Cerebellar nuclear complex (tissue), 1 donor: Measurements from ENCODE around the gene TGM5.
"Not testable (repeated sequence)": the region's sequence is repeated elsewhere in the genome, so short reads cannot be mapped to it uniquely, and the experiment has no call there.

ENCODE experiments used
- DNase-seq, 2 experiments: peaks; one replicate each; lab custom pipeline; 2025; lab: John Stamatoyannopoulos, UW

Gene TGM5

GRCh38 chr15:43218908-43219706 lies 47.6 kb downstream of the TGM5 start:
- DNase-seq: no peak

- DNase-seq: no peak
These were observed 50.8 kb downstream of the TGM5 start for GRCh38 chr15:43215961-43216360.

GRCh38 chr15:43214592-43215295 lies 52.0 kb downstream of the TGM5 start:
- no peak for DNase-seq

- no peak for DNase-seq
These were observed 52.6 kb downstream of the TGM5 start for GRCh38 chr15:43214169-43214568.

- DNase-seq: no peak
These were observed 53.3 kb downstream of the TGM5 start for GRCh38 chr15:43213466-43213865.

- DNase-seq: no peak
These were observed 53.8 kb downstream of the TGM5 start for GRCh38 chr15:43212951-43213350.

GRCh38 chr15:43212299-43212698 lies 54.4 kb downstream of the TGM5 start:
- no peak for DNase-seq

- no peak for DNase-seq
These were observed 55.4 kb downstream of the TGM5 start for GRCh38 chr15:43211224-43211735.

GRCh38 chr15:43210807-43211206 lies 55.9 kb downstream of the TGM5 start:
- no peak for DNase-seq

GRCh38 chr15:43210172-43210745 lies 56.5 kb downstream of the TGM5 start:
- no peak for DNase-seq

- no peak for DNase-seq
These were observed 57.5 kb downstream of the TGM5 start for GRCh38 chr15:43209059-43209824.

- no peak for DNase-seq
These were observed 58.4 kb downstream of the TGM5 start for GRCh38 chr15:43208052-43209002.

GRCh38 chr15:43207024-43207423 lies 59.7 kb downstream of the TGM5 start:
- no peak for DNase-seq

GRCh38 chr15:43206054-43206453 lies 60.7 kb downstream of the TGM5 start:
- no peak for DNase-seq

GRCh38 chr15:43204016-43204901 lies 62.5 kb downstream of the TGM5 start:
- no peak for DNase-seq

GRCh38 chr15:43199945-43200488 lies 66.7 kb downstream of the TGM5 start:
- no peak for DNase-seq

- DNase-seq: no peak
These were observed 67.7 kb downstream of the TGM5 start for GRCh38 chr15:43198992-43199391.

GRCh38 chr15:43198556-43198955 lies 68.2 kb downstream of the TGM5 start:
- not testable (repeated sequence) for DNase-seq

GRCh38 chr15:43197773-43198172 lies 69.0 kb downstream of the TGM5 start:
- not testable (repeated sequence) for DNase-seq
